B cell (primary cell): Measurements from ENCODE around the gene FERD3L. TPM values are rescaled to one million over a fixed set of nuclear protein-coding genes. Genes with fewer than 3 reads are reported as not detected.

ENCODE experiments used
- ATAC-seq: fragments of 200-7000 bp; cut with Tn5 transposase; one replicate; pipeline ENCODE4 v1.10.0; 2021; ENCODE audit warnings: low read depth, mild to moderate bottlenecking, moderate number of reproducible peaks, moderate library complexity
- CTCF ChIA-PET: fragments of 350-600 bp; sonication (Branson Sonifier 250); formaldehyde crosslinking; loops from one replicate; lab custom pipeline; 2021; ENCODE audit warnings: antibody characterized with exemption, inconsistent platforms; lab: Charles Lee
- POLR2A ChIA-PET: fragments of 350-600 bp; sonication (Branson Sonifier 250); formaldehyde crosslinking; loops from one replicate; lab custom pipeline; 2021; ENCODE audit warnings: antibody characterized with exemption; lab: Charles Lee
- DNase-seq: peaks from one replicate; pipeline ENCODE4 v3.0.0; 2013
- H2AFZ ChIP-seq: 2 replicates; pipeline ENCODE4 v1.6.1; 2012; ENCODE audit warnings: mild to moderate bottlenecking, low read depth, low read length; ENCODE audit not compliant: insufficient read depth, poor library complexity, severe bottlenecking
- H3K27ac ChIP-seq, 2 donors: 1 replicate in 1 of 2; 2 replicates in 1 of 2; pipeline ENCODE4 v1.5.1; 2012 to 2013; ENCODE audit warnings: low read length in 2 of 2, mild to moderate bottlenecking in 2 of 2, moderate library complexity in 1 of 2
- H3K27me3 ChIP-seq, 4 experiments: fragments of 200-600 bp in 1 of 4; sonication (generic) in 1 of 4; replicated peaks in 1 of 4; 1 replicate in 2 of 4; 2 replicates in 2 of 4; pipeline versions ENCODE4 v1.6.1 to v1.7.0; 2013 to 2016; ENCODE audit warnings: low read length in 3 of 4, mild to moderate bottlenecking in 2 of 4, mixed read lengths in 1 of 4, moderate library complexity in 1 of 4; ENCODE audit not compliant: insufficient read depth in 4 of 4, control insufficient read depth in 3 of 4; ENCODE audit errors: control extremely low read depth in 1 of 4
- H3K36me3 ChIP-seq, 2 experiments: replicated peaks in 1 of 2; 1 replicate in 1 of 2; 2 replicates in 1 of 2; pipeline versions ENCODE4 v1.6.1 to v1.7.1; 2013; ENCODE audit warnings: low read length in 1 of 2; ENCODE audit not compliant: insufficient read depth in 2 of 2, control insufficient read depth in 1 of 2; ENCODE audit errors: control extremely low read depth in 1 of 2, extremely low read depth in 1 of 2
- H3K4me1 ChIP-seq, 2 donors: fragments of 200-600 bp in 1 of 2; sonication (generic) in 1 of 2; 1 replicate in 1 of 2; 2 replicates in 1 of 2; pipeline versions ENCODE4 v1.5.1 to v1.6.1; 2013 to 2017; ENCODE audit warnings: low read length in 2 of 2; ENCODE audit not compliant: control insufficient read depth in 2 of 2, insufficient read depth in 2 of 2
- H3K4me2 ChIP-seq: replicated peaks from 2 replicates; pipeline ENCODE3; 2012; ENCODE audit warnings: mild to moderate bottlenecking, low read depth, low read length; ENCODE audit not compliant: poor library complexity, severe bottlenecking
- H3K4me3 ChIP-seq, 5 experiments: fragments of 200-600 bp in 1 of 5; sonication (generic) in 1 of 5; 1 replicate in 3 of 5; 2 replicates in 2 of 5; pipeline versions ENCODE4 v1.5.1 to v1.7.0; 2011 to 2016; ENCODE audit warnings: low read length in 4 of 5, mild to moderate bottlenecking in 4 of 5, low read depth in 2 of 5, control low read depth in 1 of 5, moderate library complexity in 1 of 5; ENCODE audit not compliant: insufficient read depth in 1 of 5; ENCODE audit errors: control extremely low read depth in 1 of 5, extremely low read depth in 1 of 5
- H3K79me2 ChIP-seq: fragments of 200-600 bp; sonication (generic); one replicate; pipeline ENCODE4 v1.6.0; 2016; ENCODE audit warnings: low read length; ENCODE audit not compliant: control insufficient read depth, insufficient read depth
- H3K9ac ChIP-seq: fragments of 200-600 bp; sonication (generic); 2 replicates; pipeline ENCODE4 v1.6.1; 2017; ENCODE audit warnings: mild to moderate bottlenecking, low read length, moderate library complexity
- H3K9me3 ChIP-seq, 3 donors: one replicate each; pipeline versions ENCODE4 v1.6.1 to v1.7.1; 2013; ENCODE audit warnings: low read length in 2 of 3; ENCODE audit not compliant: control insufficient read depth in 2 of 3, insufficient read depth in 1 of 3; ENCODE audit errors: control extremely low read depth in 1 of 3
- H4K20me1 ChIP-seq: 2 replicates; pipeline ENCODE4 v1.6.0; 2012; ENCODE audit warnings: mild to moderate bottlenecking, low read length; ENCODE audit not compliant: insufficient read depth, control insufficient read depth, poor library complexity, severe bottlenecking
- H3K27ac Mint-ChIP-seq: one replicate; pipeline ENCODE4 v1.8.0; 2021; ENCODE audit warnings: mixed read lengths
- H3K27me3 Mint-ChIP-seq: one replicate; pipeline ENCODE4 v1.8.0; 2021; ENCODE audit warnings: mixed read lengths
- H3K4me1 Mint-ChIP-seq: one replicate; pipeline ENCODE4 v1.8.0; 2021; ENCODE audit warnings: mixed read lengths
- H3K4me3 Mint-ChIP-seq: one replicate; pipeline ENCODE4 v1.8.0; 2021; ENCODE audit warnings: mixed read lengths
- H3K9me3 Mint-ChIP-seq: one replicate; pipeline ENCODE4 v1.8.0; 2022; ENCODE audit warnings: mixed read lengths; ENCODE audit not compliant: insufficient read depth
- EZH2 ChIP-seq: IDR thresholded peaks from 2 replicates; pipeline ENCODE4 v1.6.1; 2012; ENCODE audit warnings: borderline replicate concordance, low read depth, mild to moderate bottlenecking, moderate library complexity, low read length; ENCODE audit not compliant: insufficient read depth, poor library complexity, severe bottlenecking
- WGBS: methylation state at CpG from one replicate; pipeline ENCODE4 v1.1.5; 2013; ENCODE audit warnings: missing lambda C conversion rate; ENCODE audit not compliant: insufficient coverage; 5-methylcytosine and 5-hydroxymethylcytosine counted together
- intact Hi-C: fragments of 100-400 bp; cut with micrococcal nuclease; formaldehyde crosslinking; loops from one replicate; pipeline ENCODE4 v1.10.0; 2022
- polyA plus RNA-seq: library from polyadenylated mRNA; depleted of rRNA; stranded (reverse); fragments of >200 nt; gene quantifications from 2 replicates; pipeline ENCODE4 v1.2.3, GENCODE V29; 2012
- total RNA-seq, 2 donors: library from RNA; stranded (reverse); fragments of 120-200 nt in 1 of 2; gene quantifications; 1 replicate in 1 of 2; 2 replicates in 1 of 2; pipeline versions ENCODE4 v1.2.3 to v1.2.4, GENCODE V29; 2013 to 2022
- TF ChIP-seq, protein P1 (sequence below): fragments of 200-600 bp; IDR thresholded peaks from one replicate; pipeline ENCODE4 v1.8.0; 2022; ENCODE audit warnings: antibody characterized with exemption, mild to moderate bottlenecking

FERD3L gene
- total and polyA plus RNA-seq, 2 donors (not counting 1 experiment from before 2014, with no cell fraction given): not detected

DNA sequence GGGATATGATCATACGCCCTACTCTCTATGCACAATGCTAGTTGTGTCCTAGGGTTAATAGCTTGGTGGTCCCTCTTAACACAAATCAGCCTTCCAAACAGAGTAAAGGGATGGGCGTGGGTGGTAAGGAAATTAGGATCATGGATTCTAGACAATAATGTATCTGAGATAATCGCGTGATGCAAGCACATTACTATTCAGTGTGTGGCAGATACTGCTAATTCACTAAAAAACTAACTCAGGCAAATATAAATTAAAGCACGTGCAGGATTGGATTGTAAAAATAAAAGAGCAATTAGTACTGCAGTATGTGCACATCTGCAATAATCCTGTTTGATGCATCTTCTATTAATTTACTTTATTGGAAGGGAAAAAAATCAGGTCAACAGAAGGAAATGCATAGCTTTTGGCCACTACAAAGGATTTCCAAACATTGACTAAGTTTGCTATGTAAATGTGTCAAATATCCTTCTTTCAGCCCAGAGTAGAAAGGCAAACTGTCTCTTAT is 49.8 kb downstream of the FERD3L start:
- H3K4me2 ChIP-seq: no peak overlapping the region
- ATAC-seq: no peak
- no peak overlapping the region for H3K4me3 ChIP-seq
- ChIA-PET CTCF (no interaction called here), POLR2A (no interaction called here)
- H3K36me3 ChIP-seq: no peaks in the 10 kb centered on the region
- no peaks in the 10 kb centered on the region for H3K4me1 ChIP-seq
- H3K27me3 Mint-ChIP-seq: peaks cover 17% of the 10 kb centered on the region
- no peaks in the 10 kb centered on the region for H3K79me2 ChIP-seq
- H4K20me1 ChIP-seq: no peaks in the 10 kb centered on the region
- no peak overlapping the region for H3K27ac Mint-ChIP-seq
- H2AFZ ChIP-seq: no peak overlapping the region
- WGBS: no CpG with 5 or more reads among the region's 5 CpGs
- no peak overlapping the region for H3K4me3 Mint-ChIP-seq
- no peaks in the 10 kb centered on the region for H3K9me3 ChIP-seq
- peaks cover 0 to 6% (median 3%) of the 10 kb centered on the region in 4 experiments for H3K27me3 ChIP-seq
- no peaks in the 10 kb centered on the region for H3K4me1 Mint-ChIP-seq
- no peaks in the 10 kb centered on the region for H3K9me3 Mint-ChIP-seq
- no peak for DNase-seq
- intact Hi-C loops: no loop called here
- H3K9ac ChIP-seq: no peak overlapping the region
- H3K27ac ChIP-seq: no peak overlapping the region
- no peak for TF ChIP-seq EZH2
- TF ChIP-seq, protein P1, sequence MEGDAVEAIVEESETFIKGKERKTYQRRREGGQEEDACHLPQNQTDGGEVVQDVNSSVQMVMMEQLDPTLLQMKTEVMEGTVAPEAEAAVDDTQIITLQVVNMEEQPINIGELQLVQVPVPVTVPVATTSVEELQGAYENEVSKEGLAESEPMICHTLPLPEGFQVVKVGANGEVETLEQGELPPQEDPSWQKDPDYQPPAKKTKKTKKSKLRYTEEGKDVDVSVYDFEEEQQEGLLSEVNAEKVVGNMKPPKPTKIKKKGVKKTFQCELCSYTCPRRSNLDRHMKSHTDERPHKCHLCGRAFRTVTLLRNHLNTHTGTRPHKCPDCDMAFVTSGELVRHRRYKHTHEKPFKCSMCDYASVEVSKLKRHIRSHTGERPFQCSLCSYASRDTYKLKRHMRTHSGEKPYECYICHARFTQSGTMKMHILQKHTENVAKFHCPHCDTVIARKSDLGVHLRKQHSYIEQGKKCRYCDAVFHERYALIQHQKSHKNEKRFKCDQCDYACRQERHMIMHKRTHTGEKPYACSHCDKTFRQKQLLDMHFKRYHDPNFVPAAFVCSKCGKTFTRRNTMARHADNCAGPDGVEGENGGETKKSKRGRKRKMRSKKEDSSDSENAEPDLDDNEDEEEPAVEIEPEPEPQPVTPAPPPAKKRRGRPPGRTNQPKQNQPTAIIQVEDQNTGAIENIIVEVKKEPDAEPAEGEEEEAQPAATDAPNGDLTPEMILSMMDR: no peak

Other genes with a start within 250 kb of the FERD3L start
- not detected in 2 replicates for gene TWIST1, start 27.8 kb downstream of the FERD3L start, total RNA-seq
- gene TWIST1, start 27.8 kb downstream of the FERD3L start, polyA plus RNA-seq: not detected in 2 replicates